ENCODE results near the gene ERVK3-1.

DNA sequence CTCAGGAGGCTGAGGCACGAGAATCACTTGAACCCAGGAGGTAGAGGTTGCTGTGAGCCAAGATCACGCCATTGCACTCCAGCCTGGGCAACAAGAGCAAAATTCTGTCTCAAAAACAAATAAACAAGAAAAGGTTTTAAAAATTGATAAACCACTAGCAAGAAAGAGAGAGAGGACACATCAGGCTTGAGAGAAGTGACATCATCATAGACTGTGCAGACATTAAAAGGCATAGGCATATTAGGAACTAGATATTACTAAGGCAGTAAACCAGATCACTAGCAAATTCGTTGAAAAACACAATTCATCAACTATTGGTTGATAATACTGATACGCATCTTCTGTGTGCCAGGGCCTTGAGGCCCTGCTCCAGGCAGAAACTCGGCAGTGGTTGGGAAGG is 40.4 kb downstream of the ERVK3-1 start:
- no peak for TF ChIP-seq EZH2 (IDR thresholded peaks at IDR 0.05; ENCODE audit: insufficient read depth, poor library complexity, severe bottlenecking)
- no peak for TF ChIP-seq EZH2phosphoT487 (IDR thresholded peaks at IDR 0.05; ENCODE audit: insufficient read depth, low read depth)
